MM.1S (cell line): Measurements from ENCODE around the gene C16orf92.
"Not testable (repeated sequence)": the region's sequence is repeated elsewhere in the genome, so short reads cannot be mapped to it uniquely, and the experiment has no call there.

ENCODE experiments used
- DNase-seq: peaks from one replicate; pipeline ENCODE4 v3.0.0-alpha.2; 2015
- H2AFZ ChIP-seq: fragments of 300-600 bp; sonication (generic); 2 replicates; pipeline ENCODE4 v1.6.0; 2016; ENCODE audit warnings: antibody characterized with exemption, low read length
- H3F3A ChIP-seq: fragments of 300-600 bp; sonication (generic); 2 replicates; pipeline ENCODE4 v1.6.1; 2016; ENCODE audit warnings: mild to moderate bottlenecking, antibody characterized with exemption, low read length, moderate library complexity, mixed read lengths; ENCODE audit not compliant: insufficient read depth
- H3K27ac ChIP-seq: fragments of 300-600 bp; sonication (generic); 2 replicates; pipeline ENCODE4 v1.5.1; 2016; ENCODE audit warnings: mild to moderate bottlenecking, low read length
- H3K27me3 ChIP-seq: fragments of 300-600 bp; sonication (generic); replicated peaks from 2 replicates; pipeline ENCODE4 v1.6.0; 2016; ENCODE audit warnings: low read length; ENCODE audit not compliant: insufficient read depth
- H3K36me3 ChIP-seq: fragments of 300-600 bp; sonication (generic); replicated peaks from 2 replicates; pipeline ENCODE4 v1.6.1; 2016; ENCODE audit warnings: mild to moderate bottlenecking, low read length, mixed read lengths; ENCODE audit not compliant: insufficient read depth
- H3K4me1 ChIP-seq: fragments of 300-600 bp; sonication (generic); 2 replicates; pipeline ENCODE4 v1.6.1; 2016; ENCODE audit warnings: low read length, mixed read lengths
- H3K4me2 ChIP-seq: fragments of 300-600 bp; sonication (generic); 2 replicates; pipeline ENCODE4 v1.6.0; 2016; ENCODE audit warnings: low read depth, low read length
- H3K4me3 ChIP-seq: fragments of 300-600 bp; sonication (generic); 2 replicates; pipeline ENCODE4 v1.5.1; 2016; ENCODE audit warnings: low read length, mixed read lengths
- H3K79me2 ChIP-seq: fragments of 300-600 bp; sonication (generic); 2 replicates; pipeline ENCODE4 v1.6.1; 2016; ENCODE audit warnings: mixed run types, low read length, mixed read lengths
- H3K9ac ChIP-seq: fragments of 300-600 bp; sonication (generic); 2 replicates; pipeline ENCODE4 v1.6.1; 2016; ENCODE audit warnings: low read length, mixed read lengths
- H3K9me2 ChIP-seq: fragments of 300-600 bp; sonication (generic); replicated peaks from 2 replicates; pipeline ENCODE4 v1.6.1; 2016; ENCODE audit warnings: mild to moderate bottlenecking, low read length, mixed read lengths; ENCODE audit not compliant: insufficient read depth
- H3K9me3 ChIP-seq: fragments of 300-600 bp; sonication (generic); replicated peaks from 2 replicates; pipeline ENCODE4 v1.6.1; 2016; ENCODE audit warnings: mild to moderate bottlenecking, low read length, mixed read lengths; ENCODE audit not compliant: insufficient read depth
- H4K20me1 ChIP-seq: fragments of 300-600 bp; sonication (generic); 2 replicates; pipeline ENCODE4 v1.6.1; 2016; ENCODE audit warnings: mild to moderate bottlenecking, low read length, moderate library complexity, mixed read lengths; ENCODE audit not compliant: insufficient read depth
- CTCF ChIP-seq: fragments of 300-600 bp; sonication (generic); IDR thresholded peaks from 2 replicates; pipeline ENCODE4 v1.5.1; 2016; ENCODE audit warnings: antibody characterized with exemption, low read length, mixed read lengths
- EZH2 ChIP-seq: fragments of 300-600 bp; sonication (generic); optimal IDR thresholded peaks from 2 replicates; pipeline ENCODE3; 2017; ENCODE audit warnings: low read depth, mild to moderate bottlenecking, antibody characterized with exemption, low read length, mixed read lengths
- EZH2phosphoT487 ChIP-seq: fragments of 300-600 bp; sonication (generic); IDR thresholded peaks from 2 replicates; pipeline ENCODE4 v1.6.1; 2018; ENCODE audit warnings: antibody characterized with exemption, low read length

Gene C16orf92

GRCh38 chr16:30015450-30015849, 7.5 kb upstream of the C16orf92 start:
- H3K27ac ChIP-seq, H3K79me2 ChIP-seq, H3K4me2 ChIP-seq, H3K4me1 ChIP-seq, H3K9me3 ChIP-seq, H3K9me2 ChIP-seq, H3F3A ChIP-seq, H3K4me3 ChIP-seq, H2AFZ ChIP-seq, H3K36me3 ChIP-seq, H4K20me1 ChIP-seq, H3K9ac ChIP-seq, DNase-seq: not testable (repeated sequence)
- peaks cover 55% of the 10 kb centered on the region for H3K27me3 ChIP-seq

- no peak for DNase-seq
- Histone ChIP-seq H3K27me3 (peaks cover 49% of the 10 kb centered on the region), H4K20me1 (no peaks in the 10 kb centered on the region), H2AFZ (no peak overlapping the region), H3F3A (no peaks in the 10 kb centered on the region), H3K79me2 (no peaks in the 10 kb centered on the region), H3K4me3 (no peak overlapping the region), H3K36me3 (no peaks in the 10 kb centered on the region), H3K4me1 (no peaks in the 10 kb centered on the region), H3K9ac (no peak overlapping the region), H3K4me2 (no peak overlapping the region), H3K27ac (no peak overlapping the region), H3K9me2 (no peaks in the 10 kb centered on the region), H3K9me3 (no peaks in the 10 kb centered on the region)
- TF ChIP-seq CTCF (no peak), EZH2phosphoT487 (no peak)
Measured at GRCh38 chr16:30016555-30017276, 6.3 kb upstream of the C16orf92 start.

DNA sequence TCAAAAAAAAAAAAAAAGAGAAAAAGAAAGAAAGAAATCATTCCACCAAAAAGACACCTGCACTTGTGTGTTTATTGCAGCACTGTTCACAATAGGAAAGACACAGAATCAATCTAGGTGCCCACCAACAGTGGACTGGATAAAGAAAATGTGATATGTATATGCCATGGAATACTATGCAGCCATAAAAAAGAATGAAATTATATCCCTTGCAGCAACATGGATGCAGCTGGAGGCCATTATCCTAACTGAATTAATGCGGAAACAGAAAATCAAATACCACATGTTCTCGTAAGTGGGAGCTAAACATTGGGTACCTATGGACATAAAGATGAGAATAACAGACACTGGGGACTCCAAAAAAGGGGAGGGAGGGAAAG, 5.7 kb upstream of the C16orf92 start:
- DNase-seq, result no peak
- H3K9me3 ChIP-seq, result no peaks in the 10 kb centered on the region
- H3K4me2 ChIP-seq, result no peak overlapping the region
- TF ChIP-seq CTCF (no peak), EZH2 (no peak), EZH2phosphoT487 (no peak)
- H4K20me1 ChIP-seq, result no peaks in the 10 kb centered on the region
- H3K4me3 ChIP-seq, result no peak overlapping the region
- H3K79me2 ChIP-seq, result no peaks in the 10 kb centered on the region
- no peak overlapping the region for H2AFZ ChIP-seq
- no peaks in the 10 kb centered on the region for H3K36me3 ChIP-seq
- peaks cover 44% of the 10 kb centered on the region for H3K27me3 ChIP-seq
- H3K9ac ChIP-seq, result no peak overlapping the region
- no peaks in the 10 kb centered on the region for H3K9me2 ChIP-seq
- H3K4me1 ChIP-seq, result no peaks in the 10 kb centered on the region
- no peaks in the 10 kb centered on the region for H3F3A ChIP-seq
- no peak overlapping the region for H3K27ac ChIP-seq

GRCh38 chr16:30017937-30018336, 5.1 kb upstream of the C16orf92 start:
- not testable (repeated sequence) for H3K4me1 ChIP-seq, DNase-seq, H2AFZ ChIP-seq, H3K9ac ChIP-seq, H3K79me2 ChIP-seq, H3K9me3 ChIP-seq, H3K27ac ChIP-seq, H3K4me3 ChIP-seq, H3K36me3 ChIP-seq, H4K20me1 ChIP-seq, H3K9me2 ChIP-seq, H3F3A ChIP-seq, H3K4me2 ChIP-seq
- peaks cover 42% of the 10 kb centered on the region for H3K27me3 ChIP-seq
